22Rv1 (cell line): ENCODE data around the gene TBKBP1.

Experiments
- CTCF ChIP-seq: fragments of 450-650 bp; IDR thresholded peaks from 2 replicates; pipeline ENCODE4 v1.5.1; 2017; ENCODE audit warnings: mild to moderate bottlenecking
- ZFX ChIP-seq: fragments of 450-650 bp; IDR thresholded peaks from 2 replicates; pipeline ENCODE4 v1.6.1; 2017; ENCODE audit warnings: antibody characterized with exemption, borderline replicate concordance

GRCh38 chr17:47692895-47693730 lies 848 bp upstream of the TBKBP1 start:
- no peak for TF ChIP-seq ZFX
- TF ChIP-seq CTCF: no peak
